WERI-Rb-1 (cell line): Measurements from ENCODE around the gene METTL25.

ENCODE experiments used
- DNase-seq: peaks from one replicate; pipeline ENCODE4 v3.0.0-alpha.2; 2020
- H3K27ac ChIP-seq: fragments of 250-450 bp; sonication (Bioruptor Pico); 2 replicates; pipeline ENCODE4 v1.5.1; 2020; ENCODE audit warnings: mild to moderate bottlenecking, moderate library complexity
- H3K27me3 ChIP-seq: fragments of 250-450 bp; sonication (Bioruptor Pico); 2 replicates; pipeline ENCODE4 v1.5.1; 2021; ENCODE audit warnings: mild to moderate bottlenecking, low read depth, moderate library complexity; ENCODE audit not compliant: insufficient read depth, severe bottlenecking
- H3K36me3 ChIP-seq: fragments of 250-450 bp; sonication (Bioruptor Pico); 2 replicates; pipeline ENCODE4 v1.5.1; 2020; ENCODE audit warnings: mild to moderate bottlenecking, moderate library complexity
- H3K4me3 ChIP-seq: 2 replicates; pipeline ENCODE4 v1.5.1; 2011; ENCODE audit warnings: low read depth, mild to moderate bottlenecking, control low read depth, low read length
- H3K9me3 ChIP-seq: fragments of 250-450 bp; sonication (Bioruptor Pico); 2 replicates; pipeline ENCODE4 v1.5.1; 2021; ENCODE audit warnings: mild to moderate bottlenecking, moderate library complexity; ENCODE audit not compliant: severe bottlenecking
- CTCF ChIP-seq: IDR thresholded peaks from 2 replicates; pipeline ENCODE4 v1.5.1; 2011; ENCODE audit warnings: low read depth, mild to moderate bottlenecking, control low read depth, inconsistent platforms, low read length

Gene METTL25

GRCh38 chr12:82480606-82481005, 122.3 kb downstream of the METTL25 start:
- no peak overlapping the region for H3K4me3 ChIP-seq
- DNase-seq, result no peak
- no peak overlapping the region for H3K27ac ChIP-seq
- H3K36me3 ChIP-seq, result no peaks in the 10 kb centered on the region
- TF ChIP-seq CTCF, result no peak
- no peaks in the 10 kb centered on the region for H3K27me3 ChIP-seq
- no peaks in the 10 kb centered on the region for H3K9me3 ChIP-seq

- no peaks in the 10 kb centered on the region for H3K9me3 ChIP-seq
- DNase-seq, result no peak
- H3K27ac ChIP-seq, result no peak overlapping the region
- H3K4me3 ChIP-seq, result no peak overlapping the region
- no peaks in the 10 kb centered on the region for H3K36me3 ChIP-seq
- no peak for TF ChIP-seq CTCF
- H3K27me3 ChIP-seq, result no peaks in the 10 kb centered on the region
These were observed 123.6 kb downstream of the METTL25 start for GRCh38 chr12:82481954-82482353.

- Histone ChIP-seq H3K27ac (no peak overlapping the region), H3K9me3 (no peaks in the 10 kb centered on the region), H3K4me3 (no peak overlapping the region), H3K27me3 (no peaks in the 10 kb centered on the region), H3K36me3 (no peaks in the 10 kb centered on the region)
- TF ChIP-seq CTCF, result no peak
- DNase-seq, result no peak
These were observed 128.4 kb downstream of the METTL25 start for GRCh38 chr12:82486524-82487235.

- H3K4me3 ChIP-seq, result no peak overlapping the region
- H3K9me3 ChIP-seq, result no peaks in the 10 kb centered on the region
- no peak for TF ChIP-seq CTCF
- DNase-seq, result no peak
- H3K27me3 ChIP-seq, result no peaks in the 10 kb centered on the region
- no peak overlapping the region for H3K27ac ChIP-seq
- no peaks in the 10 kb centered on the region for H3K36me3 ChIP-seq
These were observed 146.1 kb downstream of the METTL25 start for GRCh38 chr12:82504409-82504808.

- no peak for TF ChIP-seq CTCF
- Histone ChIP-seq H3K36me3 (no peaks in the 10 kb centered on the region), H3K9me3 (no peaks in the 10 kb centered on the region), H3K4me3 (no peak overlapping the region), H3K27me3 (no peaks in the 10 kb centered on the region), H3K27ac (no peak overlapping the region)
- no peak for DNase-seq
These were observed 146.8 kb downstream of the METTL25 start for GRCh38 chr12:82505150-82505549.

- no peak overlapping the region for H3K4me3 ChIP-seq
- H3K36me3 ChIP-seq, result no peaks in the 10 kb centered on the region
- DNase-seq, result peak; percentile 42
- H3K27me3 ChIP-seq, result no peaks in the 10 kb centered on the region
- H3K9me3 ChIP-seq, result no peaks in the 10 kb centered on the region
- H3K27ac ChIP-seq, result 0 out of 2 replicates have a peak overlapping the region, but pooled peaks have one; percentile 29
- TF ChIP-seq CTCF, result no peak
These were observed 149.4 kb downstream of the METTL25 start for GRCh38 chr12:82507686-82508085.
